Retinal pigment epithelial cell (primary cell): Measurements from ENCODE around the gene SLC32A1.

ENCODE experiments used
- DNase-seq: peaks from one replicate; pipeline ENCODE4 v3.0.0-alpha.2; 2010; ENCODE audit warnings: low read depth
- H3K4me3 ChIP-seq: 2 replicates; pipeline ENCODE4 v1.5.1; 2011; ENCODE audit warnings: mild to moderate bottlenecking, low read length, control low read depth, moderate library complexity
- TF ChIP-seq, protein P1 (sequence below): conservative IDR thresholded peaks from 2 replicates; pipeline ENCODE4 v1.5.1; 2011; ENCODE audit warnings: low read depth, low read length, control low read depth, inconsistent platforms

The SLC32A1 gene

DNA sequence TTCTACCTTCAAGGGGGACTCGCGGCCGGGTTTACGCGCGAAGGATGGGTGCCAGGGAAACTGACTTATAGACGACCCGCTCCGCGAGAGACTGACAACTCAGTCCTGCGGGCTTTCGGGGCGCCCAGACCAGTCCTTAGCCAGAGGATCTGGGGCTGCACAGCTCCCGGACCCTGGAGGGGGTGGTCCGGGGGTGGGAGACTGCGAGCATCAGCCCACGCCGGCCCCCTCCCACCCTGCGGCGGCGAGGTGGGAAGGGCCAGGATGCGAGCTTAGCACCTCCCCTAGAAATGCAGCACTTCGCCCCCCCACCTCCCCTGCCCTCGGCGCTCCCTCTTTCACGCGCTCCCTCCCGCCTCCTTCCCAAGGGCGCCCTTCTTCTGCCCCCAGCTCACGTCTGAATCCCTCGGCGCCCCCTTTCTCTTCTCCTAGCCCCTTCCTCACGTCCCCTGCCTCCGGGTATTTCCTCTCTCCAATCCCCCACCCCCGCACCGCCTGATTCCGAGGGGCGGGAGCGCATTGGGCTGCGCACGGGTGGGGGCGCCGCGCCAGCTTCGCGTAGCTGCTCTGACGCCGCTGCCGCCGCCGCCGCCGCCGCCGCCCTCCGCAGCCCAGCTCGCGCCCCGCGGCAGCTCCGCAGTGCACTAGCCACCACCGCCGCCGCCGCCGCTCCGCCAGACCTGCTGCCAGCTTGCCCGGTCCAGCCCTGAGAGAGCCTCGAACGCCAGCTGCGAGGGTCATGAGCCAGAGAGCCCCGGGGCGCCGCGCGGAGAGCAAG, at the start of gene SLC32A1:
SLC32A1 (plus strand) TSS at position 639 of the 778 bp plus-strand sequence. CDS start 239 bp downstream, outside the sequence.
- TF ChIP-seq, protein P1, sequence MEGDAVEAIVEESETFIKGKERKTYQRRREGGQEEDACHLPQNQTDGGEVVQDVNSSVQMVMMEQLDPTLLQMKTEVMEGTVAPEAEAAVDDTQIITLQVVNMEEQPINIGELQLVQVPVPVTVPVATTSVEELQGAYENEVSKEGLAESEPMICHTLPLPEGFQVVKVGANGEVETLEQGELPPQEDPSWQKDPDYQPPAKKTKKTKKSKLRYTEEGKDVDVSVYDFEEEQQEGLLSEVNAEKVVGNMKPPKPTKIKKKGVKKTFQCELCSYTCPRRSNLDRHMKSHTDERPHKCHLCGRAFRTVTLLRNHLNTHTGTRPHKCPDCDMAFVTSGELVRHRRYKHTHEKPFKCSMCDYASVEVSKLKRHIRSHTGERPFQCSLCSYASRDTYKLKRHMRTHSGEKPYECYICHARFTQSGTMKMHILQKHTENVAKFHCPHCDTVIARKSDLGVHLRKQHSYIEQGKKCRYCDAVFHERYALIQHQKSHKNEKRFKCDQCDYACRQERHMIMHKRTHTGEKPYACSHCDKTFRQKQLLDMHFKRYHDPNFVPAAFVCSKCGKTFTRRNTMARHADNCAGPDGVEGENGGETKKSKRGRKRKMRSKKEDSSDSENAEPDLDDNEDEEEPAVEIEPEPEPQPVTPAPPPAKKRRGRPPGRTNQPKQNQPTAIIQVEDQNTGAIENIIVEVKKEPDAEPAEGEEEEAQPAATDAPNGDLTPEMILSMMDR, result no peak
- DNase-seq, result no peak
- H3K4me3 ChIP-seq, result no peak within 1 kb of the TSS

GRCh38 chr20:38674765-38675133, 49.5 kb upstream of the SLC32A1 start:
- no peak for DNase-seq
- TF ChIP-seq, protein P1, result no peak

DNA sequence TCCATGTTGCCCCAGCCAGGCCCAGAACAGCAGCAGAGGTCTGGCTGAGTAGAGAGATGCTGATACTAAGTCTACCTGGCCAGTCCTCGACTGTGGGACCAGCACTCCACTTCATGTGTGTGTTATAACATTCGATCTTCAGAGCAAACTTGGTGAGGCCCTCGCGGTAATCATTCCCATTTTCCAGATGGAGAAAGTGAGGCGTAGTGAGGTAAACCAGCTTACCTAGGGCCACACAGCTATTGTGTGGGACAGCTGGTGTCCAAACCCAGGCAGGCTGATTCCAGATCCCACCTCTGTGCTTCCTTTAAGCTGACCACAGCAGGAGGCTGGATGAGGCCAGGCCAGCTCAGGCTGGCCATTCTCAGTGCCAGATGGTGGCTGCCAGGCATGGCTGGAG, 47.7 kb upstream of the SLC32A1 start:
- no peak for DNase-seq
- H3K4me3 ChIP-seq, result no peak overlapping the region
- TF ChIP-seq, protein P1, result no peak

More at GRCh38 chr20:38674765-38675133, 49.5 kb upstream of the SLC32A1 start:
- H3K4me3 ChIP-seq, result peak overlapping the region; percentile 37

GRCh38 chr20:38680500-38681306, 43.6 kb upstream of the SLC32A1 start:
- TF ChIP-seq, protein P1, result no peak
- no peak overlapping the region for H3K4me3 ChIP-seq
- peak; percentile 21 for DNase-seq

- H3K4me3 ChIP-seq, result no peak overlapping the region
- no peak for DNase-seq
- TF ChIP-seq, protein P1, result no peak
Observed at GRCh38 chr20:38685271-38685670, 39.0 kb upstream of the SLC32A1 start.

GRCh38 chr20:38685853-38686473, 38.3 kb upstream of the SLC32A1 start:
- no peak for DNase-seq
- no peak overlapping the region for H3K4me3 ChIP-seq

More at GRCh38 chr20:38685853-38686473, 38.3 kb upstream of the SLC32A1 start:
- TF ChIP-seq, protein P1, result no peak
